CD8-positive, alpha-beta memory T cell (primary cell): Measurements from ENCODE around the gene PI4KB. TPM values are rescaled to one million over a fixed set of nuclear protein-coding genes. Genes with fewer than 3 reads are reported as not detected.

ENCODE experiments used
- CTCF ChIA-PET: fragments of 350-600 bp; sonication (Branson Sonifier 250); formaldehyde crosslinking; loops from one replicate; lab custom pipeline; 2021; ENCODE audit warnings: antibody characterized with exemption; lab: Charles Lee
- POLR2A ChIA-PET: fragments of 350-600 bp; sonication (Branson Sonifier 250); formaldehyde crosslinking; loops from one replicate; lab custom pipeline; 2021; ENCODE audit warnings: antibody characterized with exemption; lab: Charles Lee
- DNase-seq, 5 donors: peaks; one replicate each; pipeline versions ENCODE4 v3.0.0 to v3.0.0-alpha.2; 2020 to 2022; ENCODE audit warnings: mixed read lengths in 1 of 5
- H3K27ac ChIP-seq: one replicate; pipeline ENCODE4 v1.7.0; 2013; ENCODE audit warnings: low read depth, mild to moderate bottlenecking, low read length, moderate library complexity
- H3K27me3 ChIP-seq: 2 replicates; pipeline ENCODE4 v1.7.0; 2013; ENCODE audit warnings: low read length, mild to moderate bottlenecking; ENCODE audit not compliant: insufficient read depth, poor library complexity, severe bottlenecking
- H3K36me3 ChIP-seq: 2 replicates; pipeline ENCODE4 v1.7.0; 2013; ENCODE audit warnings: mild to moderate bottlenecking, low read length, moderate library complexity; ENCODE audit not compliant: insufficient read depth
- H3K4me1 ChIP-seq: 2 replicates; pipeline ENCODE4 v1.7.0; 2013; ENCODE audit warnings: mild to moderate bottlenecking, low read length, moderate library complexity; ENCODE audit not compliant: insufficient read depth
- H3K4me3 ChIP-seq: 2 replicates; pipeline ENCODE4 v1.7.0; 2013; ENCODE audit warnings: mild to moderate bottlenecking, low read length
- H3K9me3 ChIP-seq: 2 replicates; pipeline ENCODE4 v1.7.0; 2013; ENCODE audit warnings: mild to moderate bottlenecking, low read length
- H3K27ac Mint-ChIP-seq, 8 donors: one replicate each; pipeline ENCODE4 v1.8.0; 2020 to 2021; ENCODE audit warnings: mixed read lengths in 8 of 8, mild to moderate bottlenecking in 6 of 8, inconsistent platforms in 3 of 8, moderate library complexity in 3 of 8
- H3K27me3 Mint-ChIP-seq, 2 donors: one replicate each; pipeline ENCODE4 v1.8.0; 2020 to 2021; ENCODE audit warnings: mixed read lengths in 2 of 2, mild to moderate bottlenecking in 1 of 2, moderate library complexity in 1 of 2
- H3K36me3 Mint-ChIP-seq, 3 donors: one replicate each; pipeline ENCODE4 v1.8.0; 2020 to 2021; ENCODE audit warnings: mixed read lengths in 3 of 3, inconsistent platforms in 1 of 3, mild to moderate bottlenecking in 1 of 3
- H3K4me1 Mint-ChIP-seq, 3 donors: one replicate each; pipeline ENCODE4 v1.8.0; 2020 to 2021; ENCODE audit warnings: mixed read lengths in 3 of 3, inconsistent platforms in 1 of 3, mild to moderate bottlenecking in 1 of 3
- H3K4me3 Mint-ChIP-seq, 7 donors: one replicate each; pipeline ENCODE4 v1.8.0; 2020 to 2021; ENCODE audit warnings: mixed read lengths in 7 of 7, mild to moderate bottlenecking in 6 of 7, moderate library complexity in 4 of 7, inconsistent platforms in 2 of 7
- H3K9me3 Mint-ChIP-seq, 5 donors: one replicate each; pipeline ENCODE4 v1.8.0; 2020 to 2022; ENCODE audit warnings: mixed read lengths in 5 of 5, mild to moderate bottlenecking in 3 of 5, moderate library complexity in 2 of 5, inconsistent platforms in 1 of 5
- polyA plus RNA-seq: library from polyadenylated mRNA; unstranded; fragments of 300-500 nt; fragmentation: Illumina TruSeq; gene quantifications from one replicate; pipeline ENCODE4 v1.2.3, GENCODE V29; 2021
- total RNA-seq, 2 experiments: library from RNA; stranded (reverse); gene quantifications; one replicate each; pipeline ENCODE4 v1.2.3, GENCODE V29; 2021

PI4KB gene
- total and polyA plus RNA-seq, 3 experiments from 2014 or later = 59.9 to 67.5 (median 65.5) TPM

DNA sequence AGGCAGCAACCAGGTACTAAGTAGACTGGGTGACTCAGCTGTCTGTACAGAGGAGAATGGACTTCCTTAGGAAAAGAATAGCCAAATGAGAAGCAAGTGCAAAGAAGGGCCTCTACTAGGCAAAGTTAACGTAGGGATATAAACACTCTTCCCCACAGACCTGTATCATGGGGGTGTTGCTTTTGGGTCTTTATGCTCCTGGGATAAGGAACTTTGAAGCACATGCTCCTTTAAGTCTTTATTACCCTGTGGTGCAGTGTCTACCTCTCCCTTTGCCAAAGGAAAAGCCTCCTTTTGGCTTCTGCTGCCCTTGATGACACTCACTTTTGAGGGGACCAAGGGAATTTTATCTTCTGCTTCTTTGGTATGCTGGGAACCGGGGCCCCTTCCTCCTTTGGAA lies 14.8 kb upstream of the PI4KB start:
- POLR2A ChIA-PET = no interaction called here
- H3K27ac Mint-ChIP-seq = peak overlapping the region in 6 of 8 donors; percentile 6 to 88 (median 68)

DNA sequence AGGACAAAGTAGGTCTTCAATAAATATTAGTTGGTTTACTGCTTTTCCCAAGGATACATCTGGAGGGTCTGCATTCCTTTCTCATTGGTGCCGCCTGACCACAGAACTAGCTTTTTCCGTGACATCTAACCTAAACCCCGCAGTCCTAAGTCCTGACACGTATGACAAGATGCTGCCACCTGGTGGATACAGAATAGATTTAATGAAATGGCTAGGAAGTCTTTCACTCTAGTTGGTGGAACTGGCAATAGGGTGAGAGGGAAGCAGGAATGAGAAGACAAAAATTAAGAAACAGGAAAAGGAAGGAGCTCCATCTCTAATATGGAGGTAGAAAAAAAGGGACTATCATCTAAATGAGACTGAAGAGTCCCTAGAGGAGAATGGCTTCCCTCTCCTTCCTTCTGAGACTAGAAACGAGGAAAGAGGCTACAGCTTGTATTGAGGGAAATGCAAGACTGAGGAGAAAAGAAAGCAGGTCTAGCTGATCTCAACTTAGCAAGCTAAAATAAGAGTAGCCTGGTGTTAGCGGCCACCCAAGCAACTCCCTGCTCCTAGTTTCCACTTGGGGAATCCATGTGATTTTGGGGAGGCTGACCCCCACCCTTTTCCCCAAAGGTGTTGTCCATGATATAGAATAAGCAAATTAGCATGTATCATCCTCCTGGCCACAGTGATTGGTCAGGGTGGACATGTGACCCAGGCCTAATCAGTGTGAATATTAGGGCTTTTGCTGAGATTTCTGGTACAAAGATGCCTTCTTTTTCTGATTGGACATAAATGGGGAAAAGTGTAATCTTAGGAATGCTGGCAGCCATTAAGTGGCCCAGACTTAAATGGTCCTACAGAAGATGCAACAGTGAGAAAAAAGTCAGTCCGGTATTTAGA lies 13.9 kb upstream of the PI4KB start:
- peaks cover 0 to 43% (median 5%) of the 10 kb centered on the region in 3 donors for H3K36me3 Mint-ChIP-seq
- H3K27ac ChIP-seq = no peak overlapping the region

More for the DNA sequence above, 14.8 kb upstream of the PI4KB start:
- H3K36me3 Mint-ChIP-seq = peaks cover 0 to 51% (median 5%) of the 10 kb centered on the region in 3 donors
- H3K36me3 ChIP-seq = peaks cover 24% of the 10 kb centered on the region
- H3K4me1 ChIP-seq = peaks cover 22% of the 10 kb centered on the region
- H3K27me3 Mint-ChIP-seq = no peaks in the 10 kb centered on the region
- H3K9me3 ChIP-seq = no peaks in the 10 kb centered on the region
- H3K4me3 Mint-ChIP-seq = no peak overlapping the region
- H3K27ac ChIP-seq = no peak overlapping the region
- CTCF ChIA-PET = interaction anchor here (1.5 to 4.0 kb wide), 5 partner anchors 30 to 90 kb away, joined by 7 to 14 read pairs (median 11); no protein-coding TSS in a partner anchor
- no peak overlapping the region for H3K4me3 ChIP-seq
- no peak for DNase-seq
- H3K9me3 Mint-ChIP-seq = no peaks in the 10 kb centered on the region
- H3K27me3 ChIP-seq = no peaks in the 10 kb centered on the region
- H3K4me1 Mint-ChIP-seq = peaks cover 25 to 40% (median 40%) of the 10 kb centered on the region in 3 donors

DNA sequence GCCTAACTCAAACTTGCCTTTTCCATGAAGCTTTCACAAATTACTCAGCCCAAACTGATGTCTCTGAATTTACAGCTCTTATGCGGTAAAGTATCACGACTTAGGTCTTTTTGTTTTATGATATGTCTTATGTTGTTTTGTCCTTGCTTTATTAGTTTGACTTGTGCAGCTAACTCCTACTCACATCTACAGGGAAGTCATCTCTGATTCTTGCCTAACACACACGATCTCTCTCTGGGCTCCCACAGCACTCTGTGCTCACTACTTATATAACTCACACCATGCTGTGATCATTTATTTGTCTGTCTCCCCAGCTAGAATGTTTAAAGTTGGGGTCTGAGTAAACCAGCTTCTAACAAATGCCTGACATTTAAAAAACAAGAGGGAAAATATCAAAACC lies 9.3 kb upstream of the PI4KB start:
- Histone ChIP-seq H3K9me3 (no peaks in the 10 kb centered on the region), H3K27ac (no peak overlapping the region)
- POLR2A ChIA-PET = interaction anchor here (0.7 kb wide), 1 partner anchor 9 kb away, joined by 6 read pairs; the partner anchor contains the start of gene PI4KB

More for the DNA sequence above, 13.9 kb upstream of the PI4KB start:
- POLR2A ChIA-PET = interaction anchor here (0.6 to 1.7 kb wide), 6 partner anchors 11 to 834 kb away, joined by 3 to 9 read pairs (median 4); partner anchors contain the start of gene PI4KB
- peak; percentile 19 to 65 (median 60) for DNase-seq
- CTCF ChIA-PET = interaction anchor here (0.5 to 4.7 kb wide), 30 partner anchors 9 to 268 kb away, joined by 3 to 64 read pairs (median 6); partner anchors contain the start of genes PI4KB, PSMB4, PSMD4 and TNFAIP8L2
- H3K4me3 Mint-ChIP-seq = peak overlapping the region in 1 of 7 donors; percentile 34
- no peaks in the 10 kb centered on the region for H3K27me3 ChIP-seq
- peaks cover 17 to 31% (median 31%) of the 10 kb centered on the region in 3 donors for H3K4me1 Mint-ChIP-seq
- H3K27me3 Mint-ChIP-seq = no peaks in the 10 kb centered on the region
- peaks cover 18% of the 10 kb centered on the region for H3K4me1 ChIP-seq
- no peaks in the 10 kb centered on the region for H3K9me3 Mint-ChIP-seq
- H3K27ac Mint-ChIP-seq = peak overlapping the region; percentile 9 to 95 (median 70)
- no peak overlapping the region for H3K4me3 ChIP-seq
- H3K36me3 ChIP-seq = peaks cover 24% of the 10 kb centered on the region
- H3K9me3 ChIP-seq = no peaks in the 10 kb centered on the region

DNA sequence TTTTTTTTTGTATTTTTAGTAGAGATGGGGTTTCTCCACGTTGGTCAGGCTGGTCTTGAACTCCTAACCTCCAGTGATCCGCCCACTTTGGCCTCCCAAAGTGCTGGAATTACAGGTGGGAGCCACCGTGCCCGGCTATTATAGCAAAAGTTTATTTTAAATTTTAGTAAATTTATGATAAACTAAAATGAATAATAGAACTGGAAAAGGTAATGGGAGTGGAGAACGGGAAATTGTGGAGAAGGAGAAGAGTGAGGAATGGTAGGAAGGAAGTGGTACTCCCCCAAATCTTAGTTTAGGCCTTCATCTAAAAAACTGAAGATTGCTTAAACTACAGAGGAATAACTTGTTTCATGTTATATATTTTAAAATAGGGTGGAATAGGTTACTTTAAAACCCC lies 7.6 kb upstream of the PI4KB start:
- no peak overlapping the region for H3K27ac ChIP-seq
- CTCF ChIA-PET = no interaction called here
- H3K36me3 ChIP-seq = no peaks in the 10 kb centered on the region
- no peak for DNase-seq
- H3K27me3 ChIP-seq = no peaks in the 10 kb centered on the region
- no peaks in the 10 kb centered on the region for H3K4me1 ChIP-seq
- H3K4me3 ChIP-seq = no peak overlapping the region
- H3K27me3 Mint-ChIP-seq = no peaks in the 10 kb centered on the region
- H3K9me3 ChIP-seq = no peaks in the 10 kb centered on the region
- H3K27ac Mint-ChIP-seq = no peak overlapping the region
- POLR2A ChIA-PET = no interaction called here
- peaks cover 1 to 2% (median 2%) of the 10 kb centered on the region in 3 donors for H3K4me1 Mint-ChIP-seq
- H3K9me3 Mint-ChIP-seq = no peaks in the 10 kb centered on the region
- H3K36me3 Mint-ChIP-seq = no peaks in the 10 kb centered on the region
- H3K4me3 Mint-ChIP-seq = no peak overlapping the region

More for the DNA sequence above, 9.3 kb upstream of the PI4KB start:
- no peak overlapping the region for H3K4me3 ChIP-seq
- H3K4me1 ChIP-seq = peaks cover 4% of the 10 kb centered on the region
- CTCF ChIA-PET = interaction anchor here (1.2 kb wide), 1 partner anchor 35 kb away, joined by 4 read pairs; no protein-coding TSS in a partner anchor
- H3K27me3 ChIP-seq = no peaks in the 10 kb centered on the region
- no peak for DNase-seq
- Mint-ChIP-seq H3K4me3 (no peak overlapping the region), H3K27me3 (no peaks in the 10 kb centered on the region), H3K9me3 (no peaks in the 10 kb centered on the region), H3K36me3 (peaks cover 0 to 3% (median 0%) of the 10 kb centered on the region in 3 donors), H3K27ac (peak overlapping the region in 3 of 8 donors; percentile 30 to 59 (median 38)), H3K4me1 (peaks cover 7 to 12% (median 10%) of the 10 kb centered on the region in 3 donors)
- H3K36me3 ChIP-seq = no peaks in the 10 kb centered on the region

DNA sequence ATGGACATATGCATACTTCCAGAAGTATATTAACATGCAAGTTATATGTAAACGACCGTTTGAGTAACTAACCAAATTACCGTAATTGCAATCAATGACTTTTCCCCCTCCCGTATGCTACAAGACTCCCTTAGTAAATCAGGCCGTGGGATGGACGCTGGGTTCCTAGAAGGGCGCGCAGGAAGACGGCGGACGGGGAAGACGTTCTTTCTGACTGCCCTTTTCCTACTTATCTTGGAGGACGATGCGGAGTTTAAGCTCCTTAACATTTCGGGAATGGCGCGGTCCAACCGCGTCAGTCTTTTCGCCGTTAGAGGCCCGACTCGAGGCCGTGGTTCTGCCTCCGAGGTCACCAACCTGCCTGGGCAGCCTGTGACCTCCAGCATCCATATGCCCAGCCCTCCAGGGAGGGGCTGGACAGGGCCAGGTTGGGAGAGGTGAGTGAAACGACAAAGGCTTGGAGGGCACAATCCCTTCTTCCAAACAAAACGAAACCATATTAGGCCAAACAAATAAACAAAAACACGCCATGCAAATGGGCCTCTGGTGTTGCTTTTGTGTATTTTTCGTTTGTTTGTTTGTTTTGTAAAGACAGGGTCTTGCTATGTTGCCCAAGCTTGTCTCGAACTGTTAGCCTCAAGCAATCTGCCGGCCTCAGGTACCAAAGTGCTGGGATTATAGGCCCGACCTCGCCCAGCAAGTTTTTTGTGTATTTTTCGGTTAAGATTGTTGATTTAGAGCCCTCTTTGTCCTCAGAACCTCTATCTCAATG lies 873 bp upstream of the PI4KB start:
- peak in 2 of 5 donors; percentile 3 to 10 for DNase-seq

DNA sequence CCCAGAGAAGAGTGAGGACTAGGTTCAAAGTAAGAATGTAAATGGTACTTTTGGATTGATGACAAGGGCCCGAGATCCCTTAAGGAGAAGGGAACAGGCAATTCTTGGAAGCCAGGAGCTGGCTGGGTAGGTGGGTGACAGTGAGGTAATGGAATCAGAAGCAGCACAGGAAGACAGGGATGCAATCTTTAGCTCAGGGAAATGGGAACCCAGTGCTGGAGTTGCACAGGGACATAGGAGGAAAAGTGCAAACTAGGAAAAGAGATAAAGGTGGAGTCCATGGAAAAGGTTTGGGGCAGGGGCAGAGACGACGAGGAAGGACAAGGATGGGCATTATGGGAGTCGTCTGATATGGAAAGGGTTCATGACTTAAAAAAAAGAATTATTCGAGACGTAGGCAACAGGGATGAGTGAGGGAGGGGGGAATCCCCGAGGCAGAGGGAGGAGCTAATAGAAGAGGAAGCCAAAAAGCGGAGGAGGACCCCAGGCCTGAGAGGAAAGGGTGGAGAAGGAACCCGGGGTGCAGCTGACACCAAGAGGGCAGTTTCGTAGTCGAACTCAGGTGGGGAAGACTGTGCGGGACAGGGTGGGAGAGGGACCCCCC lies 495 bp downstream of the PI4KB start:
- Histone ChIP-seq H3K4me1 (peaks cover 25% of the 10 kb centered on the region), H3K4me3 (peak overlapping the region; percentile 85), H3K36me3 (peaks cover 8% of the 10 kb centered on the region), H3K27me3 (no peaks in the 10 kb centered on the region), H3K9me3 (no peaks in the 10 kb centered on the region), H3K27ac (peak overlapping the region; percentile 83)
- Mint-ChIP-seq H3K36me3 (peaks cover 0 to 48% (median 10%) of the 10 kb centered on the region in 3 donors), H3K4me1 (peaks cover 42 to 55% (median 55%) of the 10 kb centered on the region in 3 donors), H3K4me3 (peak overlapping the region; percentile 91 to 99 (median 93)), H3K27ac (peak overlapping the region; percentile 86 to 98 (median 97)), H3K9me3 (no peaks in the 10 kb centered on the region), H3K27me3 (no peaks in the 10 kb centered on the region)
- ChIA-PET POLR2A (interaction anchor here (1.0 to 1.7 kb wide), 10 partner anchors 10 to 436 kb away, joined by 3 to 13 read pairs (median 6); partner anchors contain the start of genes PSMB4, RFX5 and ZNF687), CTCF (interaction anchor here (0.7 to 6.5 kb wide), 4 partner anchors 13 to 227 kb away, joined by 3 to 64 read pairs (median 4); no protein-coding TSS in a partner anchor)
- peak in 3 of 5 donors; percentile 37 to 55 (median 51) for DNase-seq

More for the DNA sequence above, 873 bp upstream of the PI4KB start:
- H3K4me1 Mint-ChIP-seq = peaks cover 31 to 44% (median 42%) of the 10 kb centered on the region in 3 donors
- Histone ChIP-seq H3K9me3 (no peaks in the 10 kb centered on the region), H3K27me3 (no peaks in the 10 kb centered on the region), H3K36me3 (no peaks in the 10 kb centered on the region), H3K4me1 (peaks cover 25% of the 10 kb centered on the region), H3K4me3 (peak overlapping the region; percentile 85), H3K27ac (peak overlapping the region; percentile 83)
- no peaks in the 10 kb centered on the region for H3K9me3 Mint-ChIP-seq
- H3K4me3 Mint-ChIP-seq = peak overlapping the region; percentile 91 to 99 (median 93)
- peaks cover 0 to 37% (median 2%) of the 10 kb centered on the region in 3 donors for H3K36me3 Mint-ChIP-seq
- ChIA-PET CTCF (interaction anchor here (0.9 to 6.5 kb wide), 8 partner anchors 12 to 228 kb away, joined by 3 to 64 read pairs (median 4); no protein-coding TSS in a partner anchor), POLR2A (interaction anchor here (0.6 to 1.7 kb wide), 8 partner anchors 13 to 435 kb away, joined by 3 to 13 read pairs (median 6); partner anchors contain the start of genes PSMB4, RFX5 and ZNF687)
- H3K27me3 Mint-ChIP-seq = no peaks in the 10 kb centered on the region
- peak overlapping the region; percentile 86 to 100 (median 98) for H3K27ac Mint-ChIP-seq
